Stimulated activated CD8-positive, alpha-beta memory T cell treated with anti-CD3 and anti-CD28 coated beads, Interleukin-15, amount 100 ng/mL, for 1 hour (primary cell): ENCODE data around the gene CLSTN3.

Experiments used
- DNase-seq: peaks from one replicate; pipeline ENCODE4 v3.0.0-alpha.2; 2020; ENCODE audit warnings: low read depth

CLSTN3 gene

GRCh38 chr12:7190268-7191055 lies 60.3 kb downstream of the CLSTN3 start:
- DNase-seq = no peak

GRCh38 chr12:7193674-7194073 lies 63.5 kb downstream of the CLSTN3 start:
- no peak for DNase-seq

GRCh38 chr12:7197841-7198240 lies 67.7 kb downstream of the CLSTN3 start:
- no peak for DNase-seq

GRCh38 chr12:7203109-7203508 lies 72.9 kb downstream of the CLSTN3 start:
- no peak for DNase-seq

- DNase-seq = no peak
These were observed 74.9 kb downstream of the CLSTN3 start for GRCh38 chr12:7205091-7205490.

GRCh38 chr12:7206691-7207090 lies 76.5 kb downstream of the CLSTN3 start:
- DNase-seq = no peak

GRCh38 chr12:7207866-7208625 lies 77.9 kb downstream of the CLSTN3 start:
- no peak for DNase-seq
